Activated T-cell treated with anti-CD3 and anti-CD28 coated beads for 24 hours (primary cell): Measurements from ENCODE around the gene VPS25.

Source experiments
- DNase-seq: peaks from one replicate; pipeline ENCODE4 v3.0.0-alpha.2; 2020; ENCODE audit warnings: low read depth

The VPS25 gene

GRCh38 chr17:42795465-42795864, 22.2 kb downstream of the VPS25 start:
- DNase-seq, result no peak

GRCh38 chr17:42796066-42796758, 23.0 kb downstream of the VPS25 start:
- DNase-seq, result no peak

GRCh38 chr17:42797067-42798007, 24.1 kb downstream of the VPS25 start:
- no peak for DNase-seq

GRCh38 chr17:42798011-42798382, 24.7 kb downstream of the VPS25 start:
- no peak for DNase-seq

- peak; percentile 76 for DNase-seq
Observed at GRCh38 chr17:42798383-42799380, 25.4 kb downstream of the VPS25 start, which contains the start of the genes CNTD1 and COA3. TSS of gene CNTD1 (plus strand) at chr17:42798861. CDS start at chr17:42799068, 207 bp downstream. TSS of gene COA3 (minus strand) at chr17:42798704. CDS start at chr17:42798681, 23 bp downstream.

- DNase-seq, result no peak
Observed at GRCh38 chr17:42803074-42803883, 30.0 kb downstream of the VPS25 start.

GRCh38 chr17:42804918-42805367, 31.7 kb downstream of the VPS25 start:
- no peak for DNase-seq

GRCh38 chr17:42806249-42806648, 33.0 kb downstream of the VPS25 start:
- DNase-seq, result no peak

- no peak for DNase-seq
Observed at GRCh38 chr17:42809250-42809649, 36.0 kb downstream of the VPS25 start.

- DNase-seq, result no peak
Observed at GRCh38 chr17:42814633-42815399, 41.6 kb downstream of the VPS25 start.

- DNase-seq, result no peak
Observed at GRCh38 chr17:42817866-42818265, 44.6 kb downstream of the VPS25 start.

GRCh38 chr17:42818379-42818778, 45.1 kb downstream of the VPS25 start:
- no peak for DNase-seq

- DNase-seq, result peak; percentile 52
Observed at GRCh38 chr17:42819939-42820535, 46.8 kb downstream of the VPS25 start.

- DNase-seq, result no peak
Observed at GRCh38 chr17:42821176-42821575, 47.9 kb downstream of the VPS25 start.

GRCh38 chr17:42827472-42827871, 54.2 kb downstream of the VPS25 start:
- DNase-seq, result no peak
